Stimulated activated naive CD4-positive, alpha-beta T cell (primary cell): ENCODE data around the gene DCAF5.
"Not testable (repeated sequence)": the region's sequence is repeated elsewhere in the genome, so short reads cannot be mapped to it uniquely, and the experiment has no call there.

Experiments used
- DNase-seq, 6 experiments: peaks; one replicate each; lab custom pipeline; 2025; lab: John Stamatoyannopoulos, UW

Gene DCAF5

DNA sequence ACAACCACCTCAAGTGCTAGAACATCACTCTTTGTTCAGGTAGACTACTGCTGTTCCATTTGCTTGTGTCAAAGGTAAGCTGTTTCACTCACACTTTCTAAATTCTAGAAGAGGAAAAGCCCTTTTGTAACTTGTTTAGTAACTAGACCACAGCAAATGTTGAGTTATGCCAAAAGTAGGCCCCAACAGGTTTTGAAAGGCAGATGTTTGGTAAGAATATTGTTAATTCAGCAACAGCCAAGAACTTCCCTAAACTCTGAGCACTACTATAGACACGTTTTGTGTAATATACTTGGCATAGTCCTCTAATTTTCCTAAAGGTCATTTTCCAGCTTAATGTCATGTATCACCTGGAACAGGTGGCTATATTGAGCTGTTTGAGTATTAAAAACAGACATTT lies 79.0 kb downstream of the DCAF5 start:
- DNase-seq: no peak

DNA sequence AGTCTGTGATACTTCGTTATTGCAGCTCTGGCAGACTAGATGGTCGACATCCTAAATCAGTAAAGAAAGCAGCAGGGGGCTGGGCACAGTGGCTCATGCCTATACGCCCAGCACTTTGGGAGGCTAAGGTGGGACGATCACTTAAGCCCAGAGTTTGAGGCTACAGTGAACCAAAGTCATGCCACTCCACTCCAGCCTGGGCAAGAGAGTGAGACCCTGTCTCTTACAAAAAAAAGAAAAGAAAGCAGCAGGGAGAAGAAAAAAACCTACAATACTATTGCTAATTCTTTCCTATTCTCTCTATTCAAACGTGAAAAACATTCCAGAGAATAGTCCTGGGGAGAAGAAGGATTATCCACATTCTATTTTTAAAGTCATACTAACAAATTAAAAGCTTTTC lies 79.5 kb downstream of the DCAF5 start:
- DNase-seq: no peak

DNA sequence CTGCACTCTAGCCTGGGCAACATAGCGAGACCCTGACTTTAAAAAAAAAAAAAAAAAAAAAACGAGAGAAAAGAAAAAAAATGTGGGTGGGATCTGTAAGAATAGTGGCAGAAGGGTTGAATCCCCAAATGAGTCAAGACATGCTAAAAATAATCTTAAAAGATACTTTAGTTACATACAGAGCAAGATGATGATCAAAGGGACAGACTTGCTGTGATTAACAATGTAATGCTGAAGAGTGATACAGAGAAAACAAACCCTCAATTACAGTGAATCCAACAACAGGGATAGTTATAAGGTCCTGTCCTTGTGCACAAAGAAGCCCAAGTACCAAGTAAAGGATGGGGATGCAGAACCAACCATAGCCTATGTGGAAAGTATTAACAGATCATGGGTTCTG lies 80.3 kb downstream of the DCAF5 start:
- DNase-seq: no peak

DNA sequence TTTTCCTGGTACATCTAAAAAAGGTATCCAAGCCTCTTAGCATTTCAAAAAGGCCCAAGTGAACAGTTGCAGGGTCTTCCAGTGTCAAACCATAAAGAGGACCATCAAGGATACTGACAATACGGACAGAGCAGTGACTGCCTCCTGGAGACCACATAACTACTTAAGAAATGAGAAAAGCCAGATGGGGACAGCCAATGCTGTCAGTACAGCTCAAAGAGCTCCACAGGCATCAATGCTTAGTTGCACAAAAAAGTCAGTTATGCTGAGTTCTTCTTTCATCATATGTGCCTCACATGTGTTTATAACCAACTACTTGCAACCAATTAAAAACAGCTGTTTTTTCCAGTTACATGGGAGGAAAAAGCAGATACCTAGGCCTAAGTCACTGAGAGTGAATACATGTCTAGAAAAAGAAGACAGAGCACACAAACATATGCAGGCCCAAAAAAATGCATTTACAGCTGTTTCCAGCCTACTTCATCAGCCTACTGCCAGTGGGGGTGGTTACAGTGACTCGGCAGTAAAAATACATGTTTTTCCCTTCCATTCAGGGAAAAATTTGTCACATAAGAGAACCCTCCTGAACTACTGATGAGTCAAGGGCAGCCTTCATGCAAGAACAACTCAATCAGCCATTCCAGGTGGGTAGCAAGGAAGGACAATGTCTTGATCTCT lies 84.0 kb downstream of the DCAF5 start:
- DNase-seq: no peak

DNA sequence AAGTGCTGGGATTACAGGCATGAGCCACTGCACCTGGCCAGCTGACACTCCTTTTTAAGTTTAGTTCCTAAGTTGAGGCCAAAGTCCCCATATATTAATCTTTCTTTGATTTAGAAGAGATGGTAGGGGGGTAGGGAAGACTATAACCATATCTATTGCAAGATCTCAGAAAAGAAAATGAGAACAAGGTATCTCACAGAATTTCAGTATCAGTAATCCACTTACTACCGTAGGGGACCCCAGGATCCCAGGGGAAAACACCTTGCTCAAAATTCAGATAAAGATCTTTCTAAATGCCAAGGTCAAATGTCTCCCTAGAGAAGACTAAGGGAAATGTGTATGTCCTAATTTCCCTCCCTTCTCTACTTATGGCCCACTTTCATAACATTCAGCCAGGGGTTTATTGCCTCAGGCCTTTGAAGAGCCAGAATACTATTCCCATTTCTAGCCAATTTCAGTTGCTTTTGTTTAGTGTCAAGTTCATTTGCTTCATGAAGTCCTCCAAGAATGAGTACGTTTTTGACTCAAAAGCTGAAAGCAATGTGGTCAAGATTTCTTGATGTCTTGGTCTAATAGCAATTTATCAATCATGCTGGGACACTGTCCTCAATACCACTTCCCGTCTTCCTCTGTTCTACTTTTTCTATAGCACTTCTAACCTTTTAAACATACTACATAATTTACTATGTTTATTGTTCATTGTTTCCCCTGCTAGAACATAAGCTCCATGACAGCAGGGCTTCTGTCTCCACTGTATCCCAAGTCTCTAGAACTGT lies 86.3 kb downstream of the DCAF5 start:
- DNase-seq: no peak

DNA sequence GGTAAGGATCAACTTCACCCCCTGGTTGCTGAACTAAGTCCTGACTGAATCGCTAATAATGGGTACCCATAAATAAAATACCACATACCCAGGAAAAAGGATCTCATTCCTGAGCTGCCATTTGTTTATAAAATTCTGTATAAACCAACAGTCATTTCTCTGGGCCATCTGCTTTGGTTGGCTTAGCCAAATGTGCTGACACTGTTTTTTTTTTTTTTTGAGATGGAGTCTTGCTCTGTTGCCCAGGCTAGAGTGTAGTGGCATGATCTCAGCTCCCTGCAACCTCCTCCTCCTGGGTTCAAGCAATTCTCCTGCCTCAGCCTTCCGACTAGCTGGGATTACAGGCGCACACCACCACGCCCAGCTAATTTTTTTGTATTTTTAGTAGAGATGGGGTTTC lies 87.0 kb downstream of the DCAF5 start:
- DNase-seq: not testable (repeated sequence)

GRCh38 chr14:69064596-69064995 lies 88.3 kb downstream of the DCAF5 start:
- DNase-seq: no peak

- DNase-seq: no peak
Observed at GRCh38 chr14:69059658-69060623, 93.0 kb downstream of the DCAF5 start.

DNA sequence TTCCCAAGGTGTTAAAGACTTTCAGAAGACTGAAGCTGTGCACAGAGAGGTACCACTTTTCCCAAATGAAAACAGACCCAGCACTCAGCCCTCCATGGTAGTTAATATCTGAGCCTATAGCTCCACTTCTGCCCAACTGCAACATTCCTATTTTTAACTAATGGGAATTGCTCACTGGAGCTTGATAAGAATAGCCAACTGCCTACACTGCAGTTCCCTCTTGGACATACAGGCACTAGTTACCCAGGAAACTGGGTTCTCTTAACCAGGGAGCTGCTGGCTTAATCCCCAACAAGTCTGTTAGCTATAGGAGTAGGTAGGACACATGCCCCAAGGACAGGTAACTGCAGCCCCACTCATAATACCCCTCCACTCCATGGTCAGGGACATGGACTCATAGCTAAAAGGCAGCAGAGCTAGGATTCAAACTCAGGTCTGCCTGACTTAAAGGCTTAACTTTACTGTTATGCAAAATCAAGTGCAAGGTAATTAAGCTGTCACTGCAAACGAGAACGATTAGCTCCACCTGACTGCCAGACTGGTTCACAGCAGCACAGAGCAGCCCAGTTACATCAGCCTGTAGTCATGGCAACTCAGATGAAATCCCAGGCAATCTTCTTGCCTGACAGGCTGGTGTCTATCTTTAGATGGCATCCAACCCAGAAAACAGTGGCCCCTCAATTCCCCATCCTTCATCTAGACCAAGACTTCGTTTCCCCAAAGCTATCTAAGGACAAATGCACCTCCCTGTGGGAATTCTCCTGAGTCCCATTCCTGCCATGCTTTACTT lies 96.7 kb downstream of the DCAF5 start:
- DNase-seq: peak in 3 of 6 experiments; percentile 4 to 33 (median 16)

DNA sequence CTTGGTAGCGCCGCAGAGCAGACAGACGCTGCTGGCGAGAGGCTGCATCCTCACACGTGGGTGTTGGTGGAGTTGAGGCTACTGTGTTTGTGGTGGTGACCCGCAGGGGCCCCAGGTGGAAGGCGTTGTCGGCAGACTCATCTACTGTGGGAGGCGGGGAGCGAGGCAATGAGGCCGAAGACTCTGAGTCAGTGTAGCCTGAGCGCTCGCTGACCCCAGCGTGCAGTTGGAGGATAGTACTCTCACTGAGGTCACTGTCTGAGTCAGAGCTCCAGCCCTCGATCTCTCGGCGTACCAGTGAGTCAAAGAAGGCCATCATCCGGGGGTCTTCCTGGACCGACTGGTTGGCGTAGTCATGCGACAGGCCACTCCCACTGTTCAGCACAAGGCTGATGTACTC lies 97.8 kb downstream of the DCAF5 start:
- no peak for DNase-seq

DNA sequence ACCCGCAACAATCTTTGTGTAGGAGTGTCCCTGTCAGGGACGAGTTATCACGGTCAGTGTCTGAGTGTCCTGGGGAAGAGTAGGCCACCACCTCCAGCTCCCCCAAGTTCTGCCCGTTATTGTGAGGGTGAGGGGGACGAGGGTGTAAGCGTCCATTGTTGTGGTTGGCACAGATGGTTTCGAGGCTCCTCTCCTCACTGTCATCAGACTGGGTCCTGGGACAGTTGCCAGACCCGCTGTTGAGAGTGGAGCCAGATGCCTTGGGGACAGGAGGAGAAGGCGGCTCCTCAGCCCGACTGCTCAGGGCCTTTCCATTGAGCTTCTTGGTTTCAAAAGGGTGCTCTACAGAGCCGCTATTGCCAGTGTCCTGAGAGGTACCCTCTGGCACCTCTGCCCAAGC lies 98.9 kb downstream of the DCAF5 start:
- DNase-seq: no peak

- DNase-seq: no peak
Observed at GRCh38 chr14:69052181-69052601, 100.7 kb downstream of the DCAF5 start.

GRCh38 chr14:69050240-69051184 lies 102.4 kb downstream of the DCAF5 start:
- DNase-seq: no peak

- no peak for DNase-seq
Observed at GRCh38 chr14:69049675-69050074, 103.2 kb downstream of the DCAF5 start.

- peak in 4 of 6 experiments; percentile 3 to 30 (median 14) for DNase-seq
Observed at GRCh38 chr14:69048456-69048855, 104.5 kb downstream of the DCAF5 start.

DNA sequence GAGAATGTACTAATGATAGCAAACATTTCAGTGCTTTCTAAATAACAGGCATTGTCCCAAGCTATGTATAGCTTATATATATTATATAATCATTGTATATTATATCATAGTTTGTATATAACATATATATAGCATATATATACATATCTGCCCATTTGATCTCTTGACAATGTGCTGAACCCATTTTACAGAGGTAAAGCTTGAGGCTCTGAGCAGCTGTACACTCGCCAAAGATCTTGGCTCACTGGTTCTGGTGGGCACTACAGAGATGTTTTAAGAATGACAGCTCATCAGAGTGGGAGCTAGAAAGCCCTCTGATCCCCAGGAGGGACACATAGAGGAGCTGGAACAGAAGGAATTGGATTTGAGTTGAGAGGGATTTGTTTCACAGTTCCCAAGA lies 105.7 kb downstream of the DCAF5 start:
- no peak for DNase-seq

DNA sequence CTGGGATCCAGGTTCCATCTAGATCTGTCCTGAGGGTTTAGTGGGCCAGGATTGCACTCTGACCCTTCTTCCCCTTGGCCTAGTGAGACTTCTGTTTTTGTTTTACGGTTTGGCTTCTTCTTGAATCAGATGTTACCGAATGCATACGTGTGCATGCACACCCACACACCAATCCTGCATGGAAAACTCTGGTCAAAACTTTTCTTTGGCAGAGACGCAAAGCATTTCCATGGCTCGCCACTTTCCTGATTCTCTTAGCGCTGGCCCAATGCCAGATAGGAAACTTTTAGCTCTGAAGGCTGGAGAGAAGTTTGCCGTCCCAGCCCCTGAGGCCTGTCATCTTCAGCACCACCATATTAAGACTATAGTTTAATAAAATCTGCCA lies 106.5 kb downstream of the DCAF5 start:
- DNase-seq: no peak

DNA sequence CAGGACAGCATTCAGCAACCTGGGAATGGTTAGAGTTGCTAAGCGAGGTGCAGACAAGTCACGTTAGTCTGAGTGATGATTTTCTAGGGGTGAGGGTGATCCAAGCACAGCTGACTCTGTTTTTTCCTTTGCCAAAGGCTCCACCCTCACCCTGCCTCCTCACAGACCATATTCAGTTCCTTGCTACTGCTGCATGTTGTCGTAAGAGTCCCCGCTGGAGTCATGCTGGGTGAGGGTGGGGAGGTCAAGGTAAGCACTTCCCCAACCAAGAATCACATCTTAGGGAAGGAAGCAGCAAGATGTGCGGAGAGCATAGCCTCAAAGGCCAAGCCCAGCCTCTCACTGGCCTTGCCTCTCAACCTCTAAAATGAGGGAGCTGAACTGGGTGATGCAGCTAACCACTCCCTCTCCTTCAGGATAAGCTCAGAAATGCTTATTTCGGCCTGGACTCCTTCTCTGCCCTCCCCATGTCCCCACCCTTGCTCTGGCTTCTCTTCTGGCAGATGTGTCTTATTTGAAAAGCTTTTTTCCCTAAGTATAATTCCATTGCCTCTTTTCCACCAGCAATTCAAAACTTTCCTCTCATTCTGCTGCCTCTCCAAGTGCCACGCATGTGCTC lies 107.0 kb downstream of the DCAF5 start:
- no peak for DNase-seq

DNA sequence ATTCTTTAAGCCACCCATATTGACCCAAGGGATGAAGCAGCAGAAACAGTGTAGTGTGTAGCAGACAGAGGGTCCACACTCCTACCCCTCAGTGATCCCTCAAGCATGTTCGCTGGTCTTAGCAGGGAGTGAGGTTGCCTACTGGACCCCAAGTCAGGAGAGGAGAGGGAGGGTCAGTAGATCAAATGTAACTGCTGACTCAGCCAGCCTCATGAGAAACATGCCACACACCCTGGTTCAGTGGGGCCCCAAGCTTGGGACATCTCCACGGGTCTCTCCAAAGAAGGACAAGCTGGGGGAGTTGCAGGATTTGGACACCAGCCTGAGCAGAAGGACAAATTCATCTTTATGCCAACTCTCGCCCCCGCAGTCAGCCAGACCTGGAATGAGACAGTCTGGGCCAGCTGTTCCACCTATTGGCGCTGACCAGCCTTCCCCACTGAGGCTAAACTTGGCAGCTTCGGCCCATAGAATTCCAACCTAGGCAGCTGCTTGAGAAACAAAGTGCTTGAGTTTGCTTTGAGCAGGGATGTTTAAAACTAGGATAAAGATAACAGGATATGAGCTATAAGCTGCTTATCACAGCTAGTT lies 107.9 kb downstream of the DCAF5 start:
- DNase-seq: no peak

DNA sequence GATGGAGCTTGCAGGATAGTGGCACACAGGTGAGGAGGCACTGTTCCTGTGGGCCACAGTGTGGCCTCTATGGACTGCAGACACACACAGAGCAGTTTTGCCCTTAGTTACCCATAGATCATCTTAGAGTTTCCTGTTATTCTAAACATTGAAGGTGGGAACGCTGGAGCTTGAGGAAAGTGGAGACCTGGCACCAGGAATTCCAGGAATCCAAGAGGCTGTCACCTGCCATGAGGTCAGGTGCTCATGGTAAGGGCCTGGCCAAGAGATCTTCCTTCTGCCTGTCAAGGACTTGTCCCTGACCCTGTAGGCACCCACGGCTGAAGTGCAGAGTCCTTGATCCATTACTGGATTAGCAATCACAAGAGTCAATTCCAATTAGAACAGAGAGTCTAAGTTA lies 108.6 kb downstream of the DCAF5 start:
- DNase-seq: no peak
